ENCODE data around the gene USP54. TPM values are rescaled to one million over a fixed set of nuclear protein-coding genes. Genes with fewer than 3 reads are reported as not detected.
A peak's percentile ranks its signal among the peaks of the same experiment; 100 is the strongest.

Gene USP54
- total RNA-seq, 5 donors from 2014 or later (not counting 1 experiment from before 2014, with no cell fraction given) = 4.2 to 6.6 (median 5.5) TPM

DNA sequence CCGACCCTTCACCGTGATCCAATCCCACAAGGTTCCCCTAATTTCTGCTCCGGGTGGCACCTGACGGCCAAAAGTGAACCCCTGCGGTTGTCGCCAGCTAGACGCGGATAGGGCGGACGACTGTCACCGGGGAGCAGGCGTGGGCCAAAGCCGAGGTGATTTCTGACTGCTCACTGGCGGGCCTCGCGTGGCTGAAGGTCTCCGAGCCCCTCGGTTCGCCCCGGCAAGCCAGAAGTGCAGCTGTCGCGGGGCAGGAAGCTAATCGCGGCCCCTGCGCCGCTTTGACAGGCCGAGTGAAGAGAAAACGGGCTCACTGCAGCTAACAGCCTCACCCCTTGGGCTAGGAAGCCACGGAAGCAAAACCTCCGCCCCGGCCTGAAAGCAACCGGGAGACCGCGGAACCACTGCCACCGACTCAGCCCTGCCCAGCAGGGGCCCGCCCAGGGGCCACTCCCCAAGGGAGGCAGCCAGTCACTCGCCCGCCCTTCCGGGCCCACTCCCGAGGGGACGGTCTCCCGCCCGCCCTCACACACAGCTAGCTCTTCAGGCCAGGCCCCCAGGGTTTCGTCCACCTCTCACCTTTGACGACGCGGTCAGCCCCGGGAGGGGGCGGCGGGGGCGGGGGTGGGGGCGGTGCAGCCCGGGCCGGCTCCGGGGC, 95.8 kb downstream of the USP54 start:
- peaks cover 52 to 56% (median 54%) of the 10 kb centered on the region in 3 donors for H3K4me1 Mint-ChIP-seq
- POLR2A ChIA-PET = interaction anchor here (0.6 to 1.1 kb wide), 9 partner anchors 18 to 1737 kb away, joined by 3 to 8 read pairs (median 3); no protein-coding TSS in a partner anchor
- WGBS (ENCODE audit: insufficient coverage) = 0% methylated on average over 42 of the region's 55 CpGs
- CTCF ChIA-PET = interaction anchor here in 1 of 2 donors (0.7 to 1.5 kb wide), 3 partner anchors 16 to 131 kb away, joined by 3 to 6 read pairs (median 6); no protein-coding TSS in a partner anchor
- Histone ChIP-seq H3K9me3 (no peaks in the 10 kb centered on the region), H3K27ac (ENCODE audit: low read length) (peak overlapping the region; percentile 89), H3K36me3 (ENCODE audit: control insufficient read depth in 2 of 2, extremely low read depth in 1 of 2, insufficient read depth in 1 of 2, low read length in 1 of 2) (no peaks in the 10 kb centered on the region), H3K4me1 (ENCODE audit: control insufficient read depth in 1 of 2, extremely low read depth in 1 of 2, insufficient read depth in 2 of 2, low read length in 2 of 2) (peaks cover 12 to 36% of the 10 kb centered on the region in 2 experiments), H3K27me3 (replicated peaks in 1 of 2; ENCODE audit: control insufficient read depth in 2 of 2, extremely low read depth in 1 of 2, insufficient read depth in 2 of 2, low read length in 1 of 2) (no peaks in the 10 kb centered on the region), H3K4me3 (ENCODE audit: control insufficient read depth in 1 of 2, extremely low read depth in 1 of 2, low read length in 1 of 2) (peak overlapping the region; percentile 68 to 98)
- H3K4me3 Mint-ChIP-seq = peak overlapping the region; percentile 76 to 97 (median 97)
- H3K27me3 Mint-ChIP-seq = no peaks in the 10 kb centered on the region
- peaks cover 3% of the 10 kb centered on the region for H3K36me3 Mint-ChIP-seq
- peak overlapping the region; percentile 98 to 99 for H3K27ac Mint-ChIP-seq
- DNase-seq = peak; percentile 72 to 90 (median 82)
- ATAC-seq (replicated peaks in 1 of 4) = peak; percentile 87 to 92 (median 90)
- H3K9me3 Mint-ChIP-seq = no peaks in the 10 kb centered on the region

DNA sequence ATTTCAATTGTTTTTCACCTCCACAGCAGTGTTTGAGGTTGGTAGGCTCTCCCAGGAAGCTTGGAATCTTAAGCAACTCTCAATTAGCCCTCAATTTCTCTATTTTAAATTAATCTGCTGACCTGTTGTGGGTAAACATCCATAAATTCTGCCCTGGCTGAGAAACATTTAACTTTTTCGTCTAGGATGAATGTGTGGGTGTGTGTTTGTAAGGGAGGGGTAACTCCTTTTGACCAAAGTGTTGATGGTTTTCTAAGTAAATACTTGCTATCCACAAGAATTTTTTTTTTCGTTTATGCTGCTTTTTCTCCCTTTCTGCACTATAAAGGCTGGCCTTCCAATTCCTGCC, 96.3 kb downstream of the USP54 start:
- 0% methylated on average over 1 of the region's 2 CpGs for WGBS (ENCODE audit: insufficient coverage)
- peak overlapping the region; percentile 98 to 99 for H3K27ac Mint-ChIP-seq
- Histone ChIP-seq H3K27me3 (replicated peaks in 1 of 2; ENCODE audit: control insufficient read depth in 2 of 2, extremely low read depth in 1 of 2, insufficient read depth in 2 of 2, low read length in 1 of 2) (no peaks in the 10 kb centered on the region), H3K4me1 (ENCODE audit: control insufficient read depth in 1 of 2, extremely low read depth in 1 of 2, insufficient read depth in 2 of 2, low read length in 2 of 2) (peaks cover 12 to 36% of the 10 kb centered on the region in 2 experiments), H3K4me3 (ENCODE audit: control insufficient read depth in 1 of 2, extremely low read depth in 1 of 2, low read length in 1 of 2) (peak overlapping the region; percentile 68 to 98), H3K9me3 (no peaks in the 10 kb centered on the region), H3K36me3 (ENCODE audit: control insufficient read depth in 2 of 2, extremely low read depth in 1 of 2, insufficient read depth in 1 of 2, low read length in 1 of 2) (no peaks in the 10 kb centered on the region), H3K27ac (ENCODE audit: low read length) (peak overlapping the region; percentile 89)
- CTCF ChIA-PET = interaction anchor here in 1 of 2 donors (0.7 to 1.5 kb wide), 2 partner anchors 16 to 28 kb away, joined by 3 to 6 read pairs; no protein-coding TSS in a partner anchor
- peaks cover 3% of the 10 kb centered on the region for H3K36me3 Mint-ChIP-seq
- ATAC-seq (replicated peaks in 1 of 4) (no peak), DNase-seq (no peak)
- POLR2A ChIA-PET = interaction anchor here (0.6 to 1.1 kb wide), 6 partner anchors 17 to 399 kb away, joined by 3 read pairs; partner anchors contain the start of gene CFAP70 (in 1 of the 2)
- peak overlapping the region; percentile 76 to 97 (median 97) for H3K4me3 Mint-ChIP-seq
- H3K4me1 Mint-ChIP-seq = peaks cover 57 to 60% (median 59%) of the 10 kb centered on the region in 3 donors
- H3K9me3 Mint-ChIP-seq = no peaks in the 10 kb centered on the region
- H3K27me3 Mint-ChIP-seq = no peaks in the 10 kb centered on the region

DNA sequence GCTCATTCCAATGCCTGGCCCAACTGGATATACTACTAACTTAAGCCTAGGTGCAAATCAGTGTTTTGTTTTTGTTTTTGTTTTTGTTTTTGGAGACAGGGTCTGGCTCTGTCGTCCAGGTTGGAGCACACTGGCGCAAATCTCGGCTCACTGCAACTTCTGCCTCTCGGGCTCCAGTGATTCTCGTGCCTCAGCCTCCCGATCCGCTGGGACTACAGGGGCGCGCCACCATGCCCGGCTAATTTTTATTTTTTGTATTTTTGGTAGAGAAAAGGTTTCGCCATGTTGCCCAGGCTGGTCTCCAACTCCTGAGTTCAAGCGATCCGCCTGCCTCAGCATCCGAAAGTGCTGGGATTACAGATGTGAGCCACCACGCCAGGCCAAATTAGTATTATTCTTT, 96.9 kb downstream of the USP54 start:
- POLR2A ChIA-PET = interaction anchor here in 1 of 2 donors (0.6 kb wide), 1 partner anchor 135 kb away, joined by 3 read pairs; the partner anchor contains the start of gene CFAP70
- 86% methylated on average over 4 of the region's 15 CpGs for WGBS (ENCODE audit: insufficient coverage)
- ATAC-seq (replicated peaks in 1 of 4) = no peak
- H3K27ac ChIP-seq (ENCODE audit: low read length) = peak overlapping the region; percentile 89
- H3K27me3 ChIP-seq (replicated peaks in 1 of 2; ENCODE audit: control insufficient read depth in 2 of 2, extremely low read depth in 1 of 2, insufficient read depth in 2 of 2, low read length in 1 of 2) = no peaks in the 10 kb centered on the region
- H3K27ac Mint-ChIP-seq = peak overlapping the region; percentile 53 to 74
- peaks cover 12 to 36% of the 10 kb centered on the region in 2 experiments for H3K4me1 ChIP-seq (ENCODE audit: control insufficient read depth in 1 of 2, extremely low read depth in 1 of 2, insufficient read depth in 2 of 2, low read length in 2 of 2)
- H3K4me1 Mint-ChIP-seq = peaks cover 61 to 66% (median 63%) of the 10 kb centered on the region in 3 donors
- H3K9me3 Mint-ChIP-seq = no peaks in the 10 kb centered on the region
- CTCF ChIA-PET = interaction anchor here in 1 of 2 donors (0.7 to 1.5 kb wide), 2 partner anchors 15 to 29 kb away, joined by 3 to 6 read pairs; no protein-coding TSS in a partner anchor
- no peaks in the 10 kb centered on the region for H3K36me3 ChIP-seq (ENCODE audit: control insufficient read depth in 2 of 2, extremely low read depth in 1 of 2, insufficient read depth in 1 of 2, low read length in 1 of 2)
- DNase-seq = no peak
- no peaks in the 10 kb centered on the region for H3K9me3 ChIP-seq
- H3K36me3 Mint-ChIP-seq = peaks cover 3% of the 10 kb centered on the region
- H3K27me3 Mint-ChIP-seq = no peaks in the 10 kb centered on the region
- peak overlapping the region in 1 of 2 donors; percentile 98 for H3K4me3 ChIP-seq (ENCODE audit: control insufficient read depth in 1 of 2, extremely low read depth in 1 of 2, low read length in 1 of 2)
- H3K4me3 Mint-ChIP-seq = peak overlapping the region; percentile 28 to 53 (median 47)

DNA sequence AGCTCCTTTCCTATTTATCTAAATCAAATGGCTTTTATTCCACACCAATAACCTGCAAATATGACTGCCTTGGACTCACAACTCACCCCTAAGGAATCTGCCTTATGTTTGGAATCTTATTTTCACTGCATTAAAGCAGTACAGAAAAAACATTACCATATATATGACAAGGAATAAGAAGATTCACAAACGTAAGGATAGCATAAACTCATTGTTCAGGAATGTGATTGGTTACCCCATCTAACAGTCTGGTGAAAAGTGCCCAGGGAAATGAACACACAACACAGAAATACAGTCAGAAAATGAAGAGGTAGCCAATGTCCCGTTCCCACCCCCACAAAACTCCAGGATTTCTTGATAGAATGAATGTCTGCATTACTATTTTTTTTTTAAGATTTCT, 97.4 kb downstream of the USP54 start:
- H3K36me3 ChIP-seq (ENCODE audit: control insufficient read depth in 2 of 2, extremely low read depth in 1 of 2, insufficient read depth in 1 of 2, low read length in 1 of 2) = no peaks in the 10 kb centered on the region
- DNase-seq = no peak
- Mint-ChIP-seq H3K4me1 (peaks cover 65 to 71% (median 66%) of the 10 kb centered on the region in 3 donors), H3K9me3 (no peaks in the 10 kb centered on the region), H3K4me3 (peak overlapping the region; percentile 28 to 53 (median 47)), H3K27ac (peak overlapping the region; percentile 53 to 74), H3K36me3 (peaks cover 6% of the 10 kb centered on the region), H3K27me3 (no peaks in the 10 kb centered on the region)
- no peak overlapping the region for H3K4me3 ChIP-seq (ENCODE audit: control insufficient read depth in 1 of 2, extremely low read depth in 1 of 2, low read length in 1 of 2)
- ChIA-PET CTCF (interaction anchor here in 1 of 2 donors (0.7 kb wide), 1 partner anchor 359 kb away, joined by 5 read pairs; no protein-coding TSS in a partner anchor), POLR2A (no interaction called here)
- no CpG with 5 or more reads among the region's 2 CpGs for WGBS (ENCODE audit: insufficient coverage)
- ATAC-seq (replicated peaks in 1 of 4) = no peak
- no peak overlapping the region for H3K27ac ChIP-seq (ENCODE audit: low read length)
- H3K9me3 ChIP-seq = no peaks in the 10 kb centered on the region
- H3K4me1 ChIP-seq (ENCODE audit: control insufficient read depth in 1 of 2, extremely low read depth in 1 of 2, insufficient read depth in 2 of 2, low read length in 2 of 2) = peaks cover 12 to 36% of the 10 kb centered on the region in 2 experiments
- no peaks in the 10 kb centered on the region for H3K27me3 ChIP-seq (replicated peaks in 1 of 2; ENCODE audit: control insufficient read depth in 2 of 2, extremely low read depth in 1 of 2, insufficient read depth in 2 of 2, low read length in 1 of 2)

DNA sequence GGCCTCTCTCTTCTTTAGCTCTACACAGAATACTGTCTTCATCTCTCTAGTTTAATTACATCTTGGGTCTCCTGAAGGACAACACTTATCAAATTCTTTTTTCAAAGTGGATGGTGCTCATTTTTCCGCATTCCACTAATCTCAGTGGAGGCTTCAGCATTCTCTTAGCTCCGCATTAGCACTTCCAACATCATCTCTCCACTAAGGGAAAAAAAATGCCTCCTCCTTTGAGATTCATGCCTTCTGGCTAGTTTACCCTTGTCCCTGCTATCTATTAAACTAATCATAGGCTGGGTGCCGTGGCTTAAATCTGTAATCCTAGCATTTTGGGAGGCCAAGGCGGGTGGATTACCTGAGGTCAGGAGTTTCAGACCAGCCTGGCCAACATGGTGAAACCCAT, 104.5 kb downstream of the USP54 start:
- H3K9me3 Mint-ChIP-seq = no peaks in the 10 kb centered on the region
- H3K36me3 ChIP-seq (ENCODE audit: control insufficient read depth in 2 of 2, extremely low read depth in 1 of 2, insufficient read depth in 1 of 2, low read length in 1 of 2) = peaks cover 0 to 14% of the 10 kb centered on the region in 2 donors
- peaks cover 0 to 6% of the 10 kb centered on the region in 2 experiments for H3K4me1 ChIP-seq (ENCODE audit: control insufficient read depth in 1 of 2, extremely low read depth in 1 of 2, insufficient read depth in 2 of 2, low read length in 2 of 2)
- no peak for ATAC-seq (replicated peaks in 1 of 4)
- H3K27ac ChIP-seq (ENCODE audit: low read length) = no peak overlapping the region
- no peaks in the 10 kb centered on the region for H3K27me3 Mint-ChIP-seq
- H3K27ac Mint-ChIP-seq = no peak overlapping the region
- H3K27me3 ChIP-seq (replicated peaks in 1 of 2; ENCODE audit: control insufficient read depth in 2 of 2, extremely low read depth in 1 of 2, insufficient read depth in 2 of 2, low read length in 1 of 2) = no peaks in the 10 kb centered on the region
- H3K9me3 ChIP-seq = no peaks in the 10 kb centered on the region
- ChIA-PET CTCF (no interaction called here), POLR2A (interaction anchor here in 1 of 2 donors (0.6 kb wide), 1 partner anchor 102 kb away, joined by 4 read pairs; no protein-coding TSS in a partner anchor)
- 80% methylated on average over 1 of the region's 4 CpGs for WGBS (ENCODE audit: insufficient coverage)
- peaks cover 20% of the 10 kb centered on the region for H3K36me3 Mint-ChIP-seq
- DNase-seq = no peak
- no peak overlapping the region for H3K4me3 ChIP-seq (ENCODE audit: control insufficient read depth in 1 of 2, extremely low read depth in 1 of 2, low read length in 1 of 2)
- H3K4me1 Mint-ChIP-seq = peaks cover 25 to 35% (median 34%) of the 10 kb centered on the region in 3 donors
- H3K4me3 Mint-ChIP-seq = no peak overlapping the region

DNA sequence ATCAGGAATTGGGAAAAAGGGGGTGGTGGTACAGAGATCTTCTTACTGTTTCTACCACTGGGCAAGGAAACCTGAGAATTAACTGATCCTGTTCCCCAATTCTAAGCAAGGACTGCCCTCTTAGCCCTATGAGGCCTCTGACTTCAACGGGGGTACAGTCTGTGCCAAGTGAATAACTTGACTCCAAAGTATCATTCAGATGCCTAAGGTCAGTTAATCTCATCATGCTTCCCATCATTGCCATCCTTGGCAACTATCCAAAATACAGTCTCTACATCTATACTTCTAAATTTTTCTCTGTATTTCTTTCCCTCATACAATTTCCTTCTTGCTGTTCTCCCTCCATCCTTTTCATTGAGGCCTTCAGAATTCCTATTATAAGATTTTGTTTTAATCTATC, 105.8 kb downstream of the USP54 start:
- peaks cover 28 to 40% (median 33%) of the 10 kb centered on the region in 3 donors for H3K4me1 Mint-ChIP-seq
- WGBS (ENCODE audit: insufficient coverage) = 91% methylated on average over 1 of the region's 1 CpG
- Histone ChIP-seq H3K36me3 (ENCODE audit: control insufficient read depth in 2 of 2, extremely low read depth in 1 of 2, insufficient read depth in 1 of 2, low read length in 1 of 2) (peaks cover 0 to 14% of the 10 kb centered on the region in 2 donors), H3K9me3 (no peaks in the 10 kb centered on the region), H3K27me3 (replicated peaks in 1 of 2; ENCODE audit: control insufficient read depth in 2 of 2, extremely low read depth in 1 of 2, insufficient read depth in 2 of 2, low read length in 1 of 2) (no peaks in the 10 kb centered on the region), H3K4me3 (ENCODE audit: control insufficient read depth in 1 of 2, extremely low read depth in 1 of 2, low read length in 1 of 2) (no peak overlapping the region), H3K27ac (ENCODE audit: low read length) (no peak overlapping the region), H3K4me1 (ENCODE audit: control insufficient read depth in 1 of 2, extremely low read depth in 1 of 2, insufficient read depth in 2 of 2, low read length in 2 of 2) (no peaks in the 10 kb centered on the region)
- ChIA-PET POLR2A (no interaction called here), CTCF (no interaction called here)
- no peaks in the 10 kb centered on the region for H3K9me3 Mint-ChIP-seq
- no peak for DNase-seq
- ATAC-seq (replicated peaks in 1 of 4) = no peak
- H3K27ac Mint-ChIP-seq = no peak overlapping the region
- no peaks in the 10 kb centered on the region for H3K27me3 Mint-ChIP-seq
- H3K36me3 Mint-ChIP-seq = peaks cover 20% of the 10 kb centered on the region
- no peak overlapping the region for H3K4me3 Mint-ChIP-seq

Measured in T-cell (primary cell).